HG02678 (cell line): Measurements from ENCODE around the gene CTRB2.
"Not testable (repeated sequence)": the region's sequence is repeated elsewhere in the genome, so short reads cannot be mapped to it uniquely, and the experiment has no call there.

Experiments
- ATAC-seq: cut with Tn5 transposase; IDR thresholded peaks from one replicate; pipeline ENCODE4 v1.9.1; 2021; ENCODE audit warnings: mild to moderate bottlenecking, moderate library complexity; ENCODE audit not compliant: unreplicated experiment

The CTRB2 gene

GRCh38 chr16:75242436-75243078, 35.6 kb upstream of the CTRB2 start:
- ATAC-seq = not testable (repeated sequence)

DNA sequence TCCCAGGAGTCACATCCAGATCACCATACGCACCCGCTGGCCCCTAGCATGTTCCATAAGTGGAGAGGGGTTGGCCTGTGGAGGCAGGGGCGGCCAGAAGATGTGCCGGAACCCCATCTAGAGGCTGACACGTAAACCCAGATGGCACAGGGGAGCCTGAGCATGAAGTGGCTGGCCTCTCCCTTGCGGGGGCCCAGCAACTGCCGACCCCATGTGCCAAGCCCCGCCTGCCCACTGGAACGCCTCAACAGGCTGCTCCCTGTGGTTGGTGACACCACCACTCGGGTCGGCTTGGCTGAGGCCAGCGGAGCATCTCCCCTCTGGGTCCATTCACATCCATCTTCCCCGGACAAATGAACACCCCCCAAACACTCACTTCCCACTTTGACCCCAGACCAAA, 35.0 kb upstream of the CTRB2 start:
- no peak for ATAC-seq

- no peak for ATAC-seq
Observed at GRCh38 chr16:75241412-75241811, 34.5 kb upstream of the CTRB2 start.

DNA sequence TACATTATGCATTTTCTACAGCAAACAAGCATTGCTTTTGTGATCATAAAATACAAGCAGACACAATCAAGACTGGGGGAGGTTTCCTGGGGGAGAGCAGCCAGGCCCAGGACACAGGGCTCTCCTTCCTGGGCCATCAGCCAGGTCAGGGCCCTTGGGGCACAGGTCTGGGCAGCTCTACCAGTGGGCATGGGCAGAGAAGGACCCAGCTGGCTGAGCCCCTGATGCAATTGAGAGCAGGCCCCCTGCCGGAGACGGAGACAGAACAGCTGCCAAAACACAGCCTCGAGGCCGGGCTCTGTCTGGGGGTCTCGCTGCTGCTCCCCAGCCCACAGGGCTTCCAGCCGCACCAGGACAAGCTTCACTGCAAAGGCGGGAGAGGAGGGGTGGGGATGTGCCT, 33.7 kb upstream of the CTRB2 start:
- ATAC-seq = not testable (repeated sequence)

GRCh38 chr16:75239542-75240122, 32.7 kb upstream of the CTRB2 start:
- ATAC-seq = no peak

DNA sequence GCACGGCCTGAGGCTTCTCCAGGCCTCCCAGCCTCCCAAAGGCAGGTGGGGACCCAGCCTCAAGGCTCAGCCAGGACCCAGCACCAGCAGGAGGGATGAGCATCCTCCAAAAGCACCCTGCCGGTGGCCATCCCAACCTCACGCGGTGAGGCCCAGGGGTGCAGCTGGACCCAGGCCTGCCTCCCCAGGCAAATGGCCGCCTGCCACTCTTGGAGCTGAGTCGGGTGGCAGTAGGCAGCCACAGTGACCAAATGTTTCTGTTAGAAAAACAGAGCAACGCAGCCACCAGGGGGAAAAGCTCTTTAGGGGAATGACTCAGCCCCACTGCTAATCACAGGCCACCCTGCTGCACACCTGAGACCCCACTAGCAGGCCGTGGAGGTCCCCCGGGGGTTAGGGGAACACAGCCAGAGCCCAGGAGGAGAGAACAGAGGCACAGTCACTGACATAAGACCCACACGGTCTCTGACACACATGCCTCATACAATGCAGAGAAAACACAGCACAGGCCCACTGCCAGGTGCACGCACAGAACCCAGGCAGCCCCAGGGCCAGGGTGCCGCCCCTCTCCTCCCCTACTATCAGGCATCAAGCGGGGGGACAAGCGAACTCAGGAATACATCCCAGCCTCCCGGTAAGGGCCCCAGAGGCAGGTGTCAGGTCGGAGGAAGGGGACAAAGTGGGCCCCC, 32.0 kb upstream of the CTRB2 start:
- ATAC-seq = no peak

DNA sequence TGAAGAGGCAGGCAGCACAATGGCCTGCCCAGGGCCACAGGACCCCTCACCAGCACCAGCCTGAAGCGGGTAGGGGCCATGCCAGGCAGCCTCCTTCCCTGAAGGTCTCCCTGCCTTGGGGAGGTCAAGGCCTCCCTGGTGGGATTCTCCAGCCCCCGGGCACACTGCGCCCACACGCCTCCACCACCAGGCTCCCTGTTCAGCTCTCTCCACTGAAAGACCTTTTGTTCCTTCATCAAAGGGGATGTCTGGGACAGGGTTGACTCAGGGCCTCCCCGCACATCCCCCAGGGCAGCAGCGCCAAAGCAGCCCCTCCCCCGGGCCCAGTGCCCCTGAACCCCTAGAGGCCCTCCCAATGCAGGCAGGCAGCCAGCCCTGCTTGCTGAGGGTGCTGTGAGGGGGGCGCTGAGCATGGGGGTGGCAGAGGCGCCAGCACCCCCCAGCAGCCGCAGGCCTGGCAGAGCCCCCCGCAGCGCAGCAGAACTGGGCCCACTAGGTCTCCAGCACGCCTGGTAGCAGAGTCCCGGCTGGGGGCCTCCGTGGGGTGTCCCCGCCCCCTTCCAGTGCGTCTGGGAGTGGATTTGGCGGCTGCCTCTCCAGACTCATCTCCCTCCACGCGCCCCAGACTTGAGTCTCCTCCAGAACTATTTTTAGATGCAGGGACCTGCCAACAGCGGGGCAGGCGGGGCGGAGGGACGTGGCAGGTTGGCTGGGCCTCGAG, 31.3 kb upstream of the CTRB2 start:
- ATAC-seq = no peak

- no peak for ATAC-seq
Observed at GRCh38 chr16:75237398-75238131, 30.6 kb upstream of the CTRB2 start.

GRCh38 chr16:75236736-75237397, 29.9 kb upstream of the CTRB2 start:
- ATAC-seq = no peak

DNA sequence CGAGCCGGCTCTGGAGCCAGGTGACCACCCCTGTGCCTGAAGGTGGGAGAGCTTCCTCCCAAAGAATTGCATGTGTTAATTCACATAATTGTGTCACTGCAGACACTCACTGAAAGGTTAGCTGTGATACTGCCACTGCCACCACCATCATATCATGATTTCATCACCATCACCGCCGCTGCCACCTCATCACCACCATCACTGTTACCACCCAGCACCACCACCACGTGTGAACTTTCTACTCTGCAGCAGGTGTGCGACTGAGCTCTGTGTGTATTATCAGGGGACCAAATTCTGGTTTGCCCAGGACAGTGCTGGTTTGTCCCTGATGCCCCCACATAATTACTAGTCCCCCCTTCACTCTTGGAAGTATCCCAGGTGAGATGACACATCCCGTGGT, 29.3 kb upstream of the CTRB2 start:
- ATAC-seq = no peak

DNA sequence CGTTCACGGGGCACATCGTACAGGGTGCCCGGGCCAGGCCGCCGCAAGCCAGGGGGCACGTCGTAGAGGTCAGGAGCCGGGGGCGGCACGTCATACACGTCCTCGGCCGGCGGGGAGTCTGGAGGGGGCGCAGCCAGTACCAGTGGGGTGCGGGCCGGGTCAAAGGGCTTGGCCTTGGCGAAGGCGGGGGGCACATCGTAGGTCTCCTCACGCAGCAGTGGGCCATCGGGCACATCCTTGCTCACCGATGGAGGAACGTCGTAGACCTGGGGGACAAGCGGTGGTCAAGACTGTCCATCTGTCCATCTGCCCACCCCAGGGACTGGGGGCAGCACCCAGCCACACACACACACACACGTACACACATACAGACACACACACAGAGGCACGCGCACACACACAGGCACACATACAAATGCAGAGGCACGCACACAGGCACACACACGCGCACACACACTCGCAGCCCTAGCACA, 28.8 kb upstream of the CTRB2 start:
- ATAC-seq = no peak

DNA sequence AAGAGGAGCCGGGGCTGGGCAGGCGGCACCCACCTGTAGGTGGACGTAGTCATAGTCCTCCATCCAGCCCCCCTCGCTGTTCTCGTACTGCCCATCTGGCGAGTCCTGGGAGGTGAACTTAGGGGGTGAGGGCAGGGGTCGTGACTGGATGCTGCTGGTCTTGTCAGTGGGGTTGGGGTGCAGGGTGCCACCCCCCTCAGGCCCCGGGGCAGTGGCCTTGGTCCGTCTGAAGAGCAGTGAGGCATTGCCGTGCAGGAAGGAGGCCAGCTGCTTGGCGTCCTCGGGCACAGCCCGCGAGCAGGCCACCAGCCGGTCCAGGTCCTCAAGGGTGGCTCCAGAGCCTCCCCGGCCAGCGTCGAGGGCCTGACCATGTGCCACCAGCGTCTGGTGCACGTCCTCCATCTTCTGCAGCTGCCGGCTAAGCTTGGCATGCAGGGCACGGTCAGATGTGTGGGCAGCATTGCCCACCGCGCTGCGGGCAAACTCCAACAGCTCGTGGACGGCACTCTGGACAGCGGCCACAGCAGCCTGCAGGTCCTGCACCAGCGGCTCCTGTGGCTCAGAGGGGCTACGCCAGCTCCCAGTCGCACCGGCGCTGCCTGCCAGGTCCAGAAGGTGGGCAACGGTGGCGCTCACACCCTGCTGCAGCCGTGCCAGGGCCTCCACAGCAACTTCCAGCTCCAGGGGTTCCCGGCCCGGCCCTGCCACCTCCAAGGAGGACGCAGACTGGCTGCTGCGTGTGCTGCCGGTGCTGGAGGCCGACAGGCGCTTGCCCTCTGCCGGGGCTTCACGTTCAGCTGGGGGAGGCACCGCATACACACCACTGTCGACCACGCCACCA, 28.1 kb upstream of the CTRB2 start:
- no peak for ATAC-seq

- no peak for ATAC-seq
Observed at GRCh38 chr16:75233611-75233938, 26.6 kb upstream of the CTRB2 start.

GRCh38 chr16:75231570-75231969, 24.6 kb upstream of the CTRB2 start:
- no peak for ATAC-seq

GRCh38 chr16:75230471-75231110, 23.6 kb upstream of the CTRB2 start:
- no peak for ATAC-seq

- ATAC-seq = no peak
Observed at GRCh38 chr16:75229172-75230031, 22.4 kb upstream of the CTRB2 start.

- ATAC-seq = no peak
Observed at GRCh38 chr16:75228143-75228976, 21.4 kb upstream of the CTRB2 start.
